Measurements from ENCODE around the gene WDR90. TPM values are rescaled to one million over a fixed set of nuclear protein-coding genes. Genes with fewer than 3 reads are reported as not detected.
A peak's percentile ranks its signal among the peaks of the same experiment; 100 is the strongest.

WDR90 gene
- total and polyA plus RNA-seq, 2 of the 13 experiments (the other 11 are each of a cell fraction or from before 2014, with no cell fraction given) = 14.9 to 28.9 TPM

DNA sequence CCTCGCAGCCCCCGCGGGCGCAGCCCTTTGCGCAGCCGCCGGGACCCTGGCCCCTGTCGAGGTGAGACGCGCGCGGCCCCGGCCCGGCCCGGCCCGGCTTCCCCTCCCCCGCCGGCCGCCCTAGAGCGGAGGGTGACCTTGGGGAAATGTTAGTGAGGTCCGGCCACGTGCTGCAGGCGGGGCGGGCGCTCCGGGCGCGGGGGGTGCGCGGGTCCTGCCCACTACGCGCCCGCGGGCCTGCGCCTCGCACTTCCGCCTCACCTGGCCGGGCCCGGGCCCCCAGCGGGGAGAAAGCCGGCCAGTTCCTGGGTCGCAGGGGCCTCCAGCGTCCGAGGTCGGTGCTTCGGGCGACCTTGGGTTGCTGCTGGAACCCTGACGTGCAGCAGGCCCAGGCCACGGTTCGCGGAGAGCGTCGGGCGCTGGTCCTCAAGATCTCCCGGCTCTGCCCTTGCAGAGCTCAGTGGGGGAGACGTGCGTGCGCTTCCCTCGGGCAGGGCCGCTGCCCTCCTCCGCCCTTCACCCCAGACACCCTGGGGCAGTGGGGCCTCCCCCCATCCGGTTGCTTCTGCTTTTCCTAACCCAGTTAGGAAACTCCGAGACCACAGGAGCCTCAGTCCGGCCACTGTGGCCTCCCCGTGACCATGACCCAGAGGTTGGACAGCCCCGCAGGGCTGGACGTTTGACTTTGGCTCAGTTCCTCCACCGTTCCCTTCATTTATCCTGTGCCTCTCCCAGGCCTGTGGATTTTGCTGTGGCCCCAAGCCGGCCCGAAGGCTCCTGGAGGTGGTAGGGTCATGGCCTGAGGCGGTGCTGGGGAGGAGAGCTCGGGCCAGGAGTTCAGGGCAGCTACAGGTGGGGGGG, 6.7 kb upstream of the WDR90 start (continued):
- TF ChIP-seq HIVEP1 (CRISPR knock-in tag; IDR thresholded peaks at IDR 0.05) (peak; percentile 67), KAT7 (CRISPR knock-in tag; IDR thresholded peaks at IDR 0.05; ENCODE audit: borderline replicate concordance) (peak; percentile 79; the same call in 1 of the 2 replicates), HDAC1 (CRISPR knock-in tag; IDR thresholded peaks at IDR 0.05) (peak; percentile 58), DMAP1 (CRISPR knock-in tag; IDR thresholded peaks at IDR 0.05) (peak; percentile 13; the same call in 1 of the 2 replicates), MEIS2 (CRISPR knock-in tag; IDR thresholded peaks at IDR 0.05) (peak; percentile 73; the same call in 1 of the 2 replicates), MATR3 (CRISPR knock-in tag; IDR thresholded peaks at IDR 0.05) (no peak), DZIP1 (CRISPR knock-in tag; IDR thresholded peaks at IDR 0.05) (0 out of 2 replicates have a peak, but pooled peaks have one; percentile 56), HOXD1 (CRISPR knock-in tag; IDR thresholded peaks at IDR 0.05) (no peak), MLX (CRISPR knock-in tag; IDR thresholded peaks at IDR 0.05) (no peak), REXO4 (CRISPR knock-in tag; IDR thresholded peaks at IDR 0.05; ENCODE audit: borderline replicate concordance) (0 out of 2 replicates have a peak, but pooled peaks have one; percentile 50), CBX5 (CRISPR knock-in tag; IDR thresholded peaks at IDR 0.05; ENCODE audit: borderline replicate concordance) (no peak), HMGXB3 (CRISPR knock-in tag; IDR thresholded peaks at IDR 0.05; ENCODE audit: borderline replicate concordance) (no peak), SP140L (CRISPR knock-in tag; IDR thresholded peaks at IDR 0.05; ENCODE audit: borderline replicate concordance) (no peak), HOXA9 (CRISPR knock-in tag; IDR thresholded peaks at IDR 0.05; ENCODE audit: borderline replicate concordance) (no peak; the same call in 1 of the 2 replicates), SSRP1 (CRISPR knock-in tag; IDR thresholded peaks at IDR 0.05) (no peak), PCBP2 (optimal IDR thresholded peaks at IDR 0.05; ENCODE audit: low read depth, low read length, poor library complexity, severe bottlenecking) (no peak), NFRKB (IDR thresholded peaks at IDR 0.05) (no peak), ZNF790 (CRISPR knock-in tag; IDR thresholded peaks at IDR 0.05; ENCODE audit: borderline replicate concordance) (peak; percentile 26; the same call in 1 of the 2 replicates)
- TF ChIP-seq, protein P1, sequence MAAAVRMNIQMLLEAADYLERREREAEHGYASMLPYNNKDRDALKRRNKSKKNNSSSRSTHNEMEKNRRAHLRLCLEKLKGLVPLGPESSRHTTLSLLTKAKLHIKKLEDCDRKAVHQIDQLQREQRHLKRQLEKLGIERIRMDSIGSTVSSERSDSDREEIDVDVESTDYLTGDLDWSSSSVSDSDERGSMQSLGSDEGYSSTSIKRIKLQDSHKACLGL (CRISPR knock-in tag; IDR thresholded peaks at IDR 0.05) = peak; percentile 79
- TF ChIP-seq, protein P2, sequence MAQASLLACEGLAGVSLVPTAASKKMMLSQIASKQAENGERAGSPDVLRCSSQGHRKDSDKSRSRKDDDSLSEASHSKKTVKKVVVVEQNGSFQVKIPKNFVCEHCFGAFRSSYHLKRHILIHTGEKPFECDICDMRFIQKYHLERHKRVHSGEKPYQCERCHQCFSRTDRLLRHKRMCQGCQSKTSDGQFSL (CRISPR knock-in tag; IDR thresholded peaks at IDR 0.05) = peak; percentile 82
